ENCODE results near the gene CCDC142.

CCDC142 gene

GRCh38 chr2:74516650-74517049 is 33.9 kb upstream of the CCDC142 start:
- no peak for ATAC-seq
- TF ChIP-seq OSR1 (CRISPR knock-in tag; IDR thresholded peaks at IDR 0.05) (no peak), CSRNP3 (CRISPR knock-in tag; IDR thresholded peaks at IDR 0.05) (no peak), TSHZ2 (CRISPR knock-in tag; IDR thresholded peaks at IDR 0.05) (no peak), ARNTL (CRISPR knock-in tag; IDR thresholded peaks at IDR 0.05; ENCODE audit: borderline replicate concordance, low read depth) (no peak), PPARA (CRISPR knock-in tag; IDR thresholded peaks at IDR 0.05; ENCODE audit: borderline replicate concordance) (no peak), GLIS3 (CRISPR knock-in tag; IDR thresholded peaks at IDR 0.05) (no peak), ZFP30 (CRISPR knock-in tag; IDR thresholded peaks at IDR 0.05) (no peak), ZNF8 (CRISPR knock-in tag; IDR thresholded peaks at IDR 0.05) (no peak), ZNF565 (CRISPR knock-in tag; conservative IDR thresholded peaks at IDR 0.05; ENCODE audit: low read depth) (no peak), CREB5 (CRISPR knock-in tag; IDR thresholded peaks at IDR 0.05; ENCODE audit: low read depth) (no peak), CSDC2 (CRISPR knock-in tag; IDR thresholded peaks at IDR 0.05) (no peak), POU6F1 (CRISPR knock-in tag; IDR thresholded peaks at IDR 0.05; ENCODE audit: borderline replicate concordance, low read depth) (no peak), TCF4 (CRISPR knock-in tag; IDR thresholded peaks at IDR 0.05; ENCODE audit: borderline replicate concordance) (no peak), ESRRG (CRISPR knock-in tag; IDR thresholded peaks at IDR 0.05) (no peak), ZFP3 (CRISPR knock-in tag; IDR thresholded peaks at IDR 0.05) (no peak), PATZ1 (CRISPR knock-in tag; IDR thresholded peaks at IDR 0.05; ENCODE audit: borderline replicate concordance) (no peak), BACH2 (CRISPR knock-in tag; IDR thresholded peaks at IDR 0.05; ENCODE audit: borderline replicate concordance) (no peak)

GRCh38 chr2:74515981-74516633 is 33.3 kb upstream of the CCDC142 start:
- TF ChIP-seq PPARA (CRISPR knock-in tag; IDR thresholded peaks at IDR 0.05; ENCODE audit: borderline replicate concordance) (no peak), BACH2 (CRISPR knock-in tag; IDR thresholded peaks at IDR 0.05; ENCODE audit: borderline replicate concordance) (no peak), POU6F1 (CRISPR knock-in tag; IDR thresholded peaks at IDR 0.05; ENCODE audit: borderline replicate concordance, low read depth) (no peak), GLIS3 (CRISPR knock-in tag; IDR thresholded peaks at IDR 0.05) (no peak), OSR1 (CRISPR knock-in tag; IDR thresholded peaks at IDR 0.05) (no peak)
- no peak for ATAC-seq
